ENCODE results near the gene CHST3. TPM values are rescaled to one million over a fixed set of nuclear protein-coding genes. Genes with fewer than 3 reads are reported as not detected.
"Not testable (repeated sequence)": the region's sequence is repeated elsewhere in the genome, so short reads cannot be mapped to it uniquely, and the experiment has no call there.

CHST3 gene
- total and polyA plus RNA-seq, 10 donors = 0.28 to 8.7 (median 4.5) TPM

- WGBS, 5 donors = 85 to 97% (median 94%) methylated on average over 15 of the region's 15 CpGs
- intact Hi-C loops (cut with DNase I; ENCODE audit: low total_unique reads) = no loop called here
- no peak overlapping the region for H3K4me3 ChIP-seq
- peak overlapping the region in 6 of 8 donors; percentile 26 to 83 (median 72) for H3K27ac ChIP-seq
- no peaks in the 10 kb centered on the region for H3K27me3 ChIP-seq (replicated peaks in 1 of 7)
- no peaks in the 10 kb centered on the region for H3K36me3 ChIP-seq
- no peak for TF ChIP-seq CTCF (IDR thresholded peaks at IDR 0.05 in 8 of 11, conservative IDR thresholded peaks at IDR 0.05 in 3 of 11)
- TF ChIP-seq POLR2AphosphoS5 (IDR thresholded peaks at IDR 0.05) = no peak
- TF ChIP-seq POLR2A (IDR thresholded peaks at IDR 0.05) = no peak
- peak; percentile 60 for DNase-seq
- peaks cover 35 to 87% (median 55%) of the 10 kb centered on the region in 6 donors for H3K4me1 ChIP-seq
- H3K9me3 ChIP-seq = no peaks in the 10 kb centered on the region
Measured at GRCh38 chr10:71984126-71984808, 20.1 kb downstream of the CHST3 start.

DNA sequence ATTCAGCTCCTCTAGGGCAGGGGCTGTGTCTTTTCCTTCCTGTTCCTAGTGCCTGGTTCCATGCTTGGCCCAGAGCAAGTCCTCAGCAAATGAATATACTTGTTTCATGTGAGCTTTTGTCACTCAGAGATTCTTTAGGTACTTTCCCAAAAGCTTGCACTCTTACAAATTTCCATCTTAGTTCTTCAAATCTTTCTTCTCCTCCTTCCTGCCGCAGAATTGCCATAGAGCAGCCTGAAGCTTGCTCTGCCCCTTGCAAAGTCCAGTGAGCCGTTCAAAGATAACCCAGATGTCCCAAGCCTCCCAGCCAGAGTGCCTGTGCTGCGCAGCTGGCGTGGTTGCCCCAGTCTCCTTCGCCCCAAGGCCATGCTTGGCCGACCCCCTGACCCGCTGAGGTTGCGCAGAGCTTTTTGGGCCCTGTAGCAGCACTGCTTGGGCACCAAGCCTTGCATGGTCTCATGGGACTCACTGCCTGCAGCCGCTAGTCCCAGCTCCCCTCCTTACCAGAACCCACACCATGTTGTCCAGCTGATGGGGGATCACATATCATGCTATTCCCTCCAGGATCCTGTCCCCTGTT is 20.7 kb downstream of the CHST3 start:
- Histone ChIP-seq H3K4me1 (peaks cover 35 to 81% (median 51%) of the 10 kb centered on the region in 6 donors), H3K27me3 (replicated peaks in 1 of 7) (no peaks in the 10 kb centered on the region), H3K27ac (peak overlapping the region in 7 of 8 donors; percentile 64 to 83 (median 71)), H3K4me3 (no peak overlapping the region), H3K36me3 (no peaks in the 10 kb centered on the region), H3K9me3 (no peaks in the 10 kb centered on the region)
- 75 to 86% (median 76%) methylated on average over 9 of the region's 9 CpGs for WGBS, 5 donors
- intact Hi-C loops (cut with DNase I; ENCODE audit: low total_unique reads) = no loop called here
- peak; percentile 72 for DNase-seq
- TF ChIP-seq CTCF (IDR thresholded peaks at IDR 0.05 in 8 of 11, conservative IDR thresholded peaks at IDR 0.05 in 3 of 11) (no peak), POLR2AphosphoS5 (IDR thresholded peaks at IDR 0.05) (peak in 1 of 3 donors; percentile 19)

DNA sequence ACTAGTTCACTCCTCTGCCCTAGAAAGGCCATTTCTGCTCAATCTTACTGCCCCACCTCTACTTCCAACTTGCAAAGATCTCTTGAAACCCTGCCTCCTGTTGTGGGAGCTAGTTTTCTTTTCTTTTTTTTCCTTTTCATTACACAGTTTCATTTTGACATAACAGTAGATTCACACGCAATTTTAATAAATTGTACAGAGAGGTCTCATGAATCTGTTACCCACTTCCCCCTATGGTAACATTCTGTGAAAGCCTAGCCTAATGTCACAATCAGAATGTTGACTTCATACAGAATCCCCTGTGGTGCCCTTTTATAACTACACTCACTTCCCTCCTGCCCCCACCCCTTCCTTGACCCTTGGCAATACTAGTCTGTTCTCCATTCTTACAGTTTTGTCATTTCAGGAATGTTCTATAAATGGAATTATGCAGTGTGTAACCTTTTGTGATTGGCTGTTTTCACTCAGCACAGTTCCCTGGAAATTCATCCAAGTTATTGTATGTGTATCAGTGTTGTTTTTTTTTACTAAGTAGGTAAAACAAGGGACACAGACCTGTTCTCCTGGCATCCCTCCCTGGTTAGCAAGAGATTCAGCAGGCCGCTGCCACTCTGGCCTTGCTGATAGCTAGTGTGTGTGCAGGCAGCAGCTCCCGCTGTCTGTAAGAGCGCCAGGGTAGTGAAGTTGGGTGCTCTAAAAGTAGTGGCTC is 21.5 kb downstream of the CHST3 start:
- Histone ChIP-seq H3K4me3 (no peak overlapping the region), H3K27me3 (replicated peaks in 1 of 7) (no peaks in the 10 kb centered on the region), H3K36me3 (no peaks in the 10 kb centered on the region), H3K9me3 (no peaks in the 10 kb centered on the region), H3K27ac (peak overlapping the region; percentile 9 to 83 (median 70)), H3K4me1 (peaks cover 31 to 73% (median 48%) of the 10 kb centered on the region in 6 donors)
- WGBS, 5 donors = 53 to 74% (median 66%) methylated on average over 4 of the region's 4 CpGs
- DNase-seq = no peak
- TF ChIP-seq POLR2AphosphoS5 (IDR thresholded peaks at IDR 0.05) (peak in 1 of 3 donors; percentile 50), POLR2A (IDR thresholded peaks at IDR 0.05) (no peak), CTCF (IDR thresholded peaks at IDR 0.05 in 8 of 11, conservative IDR thresholded peaks at IDR 0.05 in 3 of 11) (peak in 5 of 11 experiments; percentile 5 to 50 (median 34))
- intact Hi-C loops (cut with DNase I; ENCODE audit: low total_unique reads) = no loop called here

DNA sequence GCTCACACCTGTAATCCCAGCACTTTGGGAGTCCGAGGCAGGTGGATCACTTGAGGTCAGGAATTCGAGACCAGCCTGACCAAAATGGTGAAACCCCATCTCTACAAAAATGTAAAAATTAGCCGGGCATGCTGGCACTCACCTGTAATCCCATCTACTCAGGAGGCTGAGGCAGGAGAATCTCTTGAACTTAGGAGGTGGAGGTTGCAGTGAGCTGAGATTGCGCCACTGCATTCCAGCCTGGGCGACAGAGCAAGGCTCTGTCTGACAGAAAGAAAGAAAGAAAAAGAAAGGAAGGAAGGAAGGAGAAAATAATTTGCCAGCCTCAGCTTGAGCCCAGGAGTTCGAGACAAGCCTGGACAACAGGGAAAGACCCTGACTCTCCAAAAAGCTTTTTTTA is 24.7 kb downstream of the CHST3 start:
- H3K27me3 ChIP-seq (replicated peaks in 1 of 7); DNase-seq; H3K27ac ChIP-seq; H3K36me3 ChIP-seq; H3K4me3 ChIP-seq; H3K9me3 ChIP-seq; intact Hi-C loops (cut with DNase I; ENCODE audit: low total_unique reads): not testable (repeated sequence)
- H3K4me1 ChIP-seq = peaks cover 21 to 41% (median 30%) of the 10 kb centered on the region in 6 donors
- 85 to 95% (median 89%) methylated on average over 6 of the region's 6 CpGs for WGBS, 5 donors

All from spleen (tissue), 11 donors.